Uterus (tissue), 4 donors: ENCODE measurements around the gene SAA1. TPM values are rescaled to one million over a fixed set of nuclear protein-coding genes. Genes with fewer than 3 reads are reported as not detected.
"Not testable (repeated sequence)": the region's sequence is repeated elsewhere in the genome, so short reads cannot be mapped to it uniquely, and the experiment has no call there.

Experiments
- DNase-seq, 2 donors: peaks; one replicate each; pipeline ENCODE4 v3.0.0-alpha.2; 2019 to 2020
- H3K27ac ChIP-seq, 2 donors: fragments of 200-600 bp; sonication (generic); 1 replicate in 1 of 2; 2 replicates in 1 of 2; pipeline ENCODE4 v1.5.1; 2016 to 2018
- H3K27me3 ChIP-seq, 2 donors: fragments of 200-600 bp; sonication (generic); one replicate each; pipeline ENCODE4 v1.5.1; 2018 to 2019; ENCODE audit warnings: control low read depth in 1 of 2
- H3K36me3 ChIP-seq, 2 donors: fragments of 200-600 bp; sonication (generic); one replicate each; pipeline ENCODE4 v1.5.1; 2019; ENCODE audit warnings: control low read depth in 1 of 2
- H3K4me1 ChIP-seq, 2 donors: fragments of 200-600 bp; sonication (generic); one replicate each; pipeline ENCODE4 v1.5.1; 2018 to 2019; ENCODE audit warnings: control low read depth in 1 of 2
- H3K4me3 ChIP-seq, 2 donors: fragments of 200-600 bp; sonication (generic); 1 replicate in 1 of 2; 2 replicates in 1 of 2; pipeline ENCODE4 v1.5.1; 2018 to 2019; ENCODE audit warnings: mild to moderate bottlenecking in 1 of 2
- H3K9me3 ChIP-seq, 2 donors: fragments of 200-600 bp; sonication (generic); one replicate each; pipeline ENCODE4 v1.5.1; 2019; ENCODE audit warnings: control low read depth in 1 of 2
- POLR2A ChIP-seq, 2 donors: fragments of 450-650 bp; IDR thresholded peaks; one replicate each; pipeline ENCODE4 v1.6.1; 2016; ENCODE audit warnings: antibody characterized with exemption in 2 of 2, mild to moderate bottlenecking in 1 of 2, moderate library complexity in 1 of 2
- intact Hi-C: fragments of 100-400 bp; cut with DNase I; formaldehyde crosslinking; loops from one replicate; pipeline ENCODE4 v1.15.1; 2023; ENCODE audit warnings: low total_unique reads
- total RNA-seq, 4 donors: library from RNA; depleted of rRNA in 3 of 4; stranded (reverse); fragments of >200 nt in 3 of 4; gene quantifications; one replicate each; pipeline versions ENCODE4 v1.1.0 to v1.2.4, GENCODE V29; 2014 to 2023
- TF ChIP-seq, protein P1 (sequence below), 4 experiments: fragments of 200-600 bp in 2 of 4; fragments of 450-650 bp in 2 of 4; sonication (generic) in 2 of 4; IDR thresholded peaks; one replicate each; pipeline ENCODE4 v1.5.1; 2016 to 2019; ENCODE audit warnings: antibody characterized with exemption in 4 of 4, mild to moderate bottlenecking in 2 of 4, moderate library complexity in 1 of 4
- donor health status: DM: yes; HTN: yes; CAD: no.

SAA1 gene
- total RNA-seq, 4 donors from 2014 or later = 3.3 TPM; not detected in 3

DNA sequence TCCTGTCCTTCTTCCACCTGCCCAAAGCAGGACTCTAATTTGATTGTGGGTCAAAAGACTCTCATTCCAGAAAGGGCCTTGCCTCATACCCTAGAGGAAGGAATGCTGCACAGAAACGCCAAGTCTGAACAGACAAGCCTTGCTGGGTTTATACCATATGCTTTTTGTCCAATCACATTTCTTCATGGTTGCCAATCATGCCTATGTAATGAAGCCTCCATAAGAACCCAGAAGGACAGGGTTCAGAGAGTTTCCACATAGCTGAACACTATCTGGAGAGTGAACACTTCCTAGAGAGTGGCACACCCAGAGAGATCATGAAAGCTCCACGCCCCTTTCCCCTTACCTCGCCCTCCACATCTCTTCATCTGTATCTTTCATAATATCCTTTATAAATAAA, 12.8 kb upstream of the SAA1 start:
- TF ChIP-seq, protein P1, sequence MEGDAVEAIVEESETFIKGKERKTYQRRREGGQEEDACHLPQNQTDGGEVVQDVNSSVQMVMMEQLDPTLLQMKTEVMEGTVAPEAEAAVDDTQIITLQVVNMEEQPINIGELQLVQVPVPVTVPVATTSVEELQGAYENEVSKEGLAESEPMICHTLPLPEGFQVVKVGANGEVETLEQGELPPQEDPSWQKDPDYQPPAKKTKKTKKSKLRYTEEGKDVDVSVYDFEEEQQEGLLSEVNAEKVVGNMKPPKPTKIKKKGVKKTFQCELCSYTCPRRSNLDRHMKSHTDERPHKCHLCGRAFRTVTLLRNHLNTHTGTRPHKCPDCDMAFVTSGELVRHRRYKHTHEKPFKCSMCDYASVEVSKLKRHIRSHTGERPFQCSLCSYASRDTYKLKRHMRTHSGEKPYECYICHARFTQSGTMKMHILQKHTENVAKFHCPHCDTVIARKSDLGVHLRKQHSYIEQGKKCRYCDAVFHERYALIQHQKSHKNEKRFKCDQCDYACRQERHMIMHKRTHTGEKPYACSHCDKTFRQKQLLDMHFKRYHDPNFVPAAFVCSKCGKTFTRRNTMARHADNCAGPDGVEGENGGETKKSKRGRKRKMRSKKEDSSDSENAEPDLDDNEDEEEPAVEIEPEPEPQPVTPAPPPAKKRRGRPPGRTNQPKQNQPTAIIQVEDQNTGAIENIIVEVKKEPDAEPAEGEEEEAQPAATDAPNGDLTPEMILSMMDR (IDR thresholded peaks at IDR 0.05) = no peak
- no peak for TF ChIP-seq POLR2A (IDR thresholded peaks at IDR 0.05)
- H3K27ac ChIP-seq = no peak overlapping the region
- H3K4me3 ChIP-seq = no peak overlapping the region
- intact Hi-C loops = no loop called here
- no peak for DNase-seq
- H3K9me3 ChIP-seq = no peaks in the 10 kb centered on the region
- H3K36me3 ChIP-seq = no peaks in the 10 kb centered on the region
- no peaks in the 10 kb centered on the region for H3K4me1 ChIP-seq
- H3K27me3 ChIP-seq = no peaks in the 10 kb centered on the region

DNA sequence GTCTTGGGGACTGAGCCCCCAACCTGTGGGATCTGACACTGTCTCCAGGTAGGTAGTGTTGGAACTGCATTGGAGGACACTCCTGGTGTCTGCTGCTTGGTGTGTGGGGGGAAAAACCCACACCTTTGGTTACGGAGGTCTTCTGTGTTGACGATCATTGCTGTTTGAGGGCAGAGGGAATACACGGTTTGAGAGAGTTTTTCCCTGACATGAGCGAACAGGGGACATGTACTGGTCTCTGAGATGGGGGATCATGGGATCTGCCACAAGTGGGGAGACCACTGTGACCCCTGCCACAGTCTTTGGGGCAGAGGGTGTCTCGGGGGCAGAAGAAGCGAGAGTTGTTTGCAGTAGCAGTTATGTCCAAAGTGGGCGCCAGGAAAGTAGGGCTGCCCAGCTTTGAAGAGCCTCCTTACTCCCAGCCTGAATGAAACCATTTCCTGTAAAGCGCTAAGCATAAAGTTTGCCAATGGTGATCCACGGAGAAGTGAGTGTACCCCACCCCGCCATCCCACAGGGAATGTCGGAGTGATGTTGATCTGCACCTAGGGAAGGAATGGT, 12.2 kb upstream of the SAA1 start:
- intact Hi-C loops = no loop called here
- Histone ChIP-seq H3K4me1 (no peaks in the 10 kb centered on the region), H3K9me3 (no peaks in the 10 kb centered on the region), H3K4me3 (no peak overlapping the region), H3K27me3 (no peaks in the 10 kb centered on the region), H3K36me3 (no peaks in the 10 kb centered on the region), H3K27ac (no peak overlapping the region)
- TF ChIP-seq, protein P1 (IDR thresholded peaks at IDR 0.05) = no peak
- no peak for TF ChIP-seq POLR2A (IDR thresholded peaks at IDR 0.05)
- DNase-seq = no peak

DNA sequence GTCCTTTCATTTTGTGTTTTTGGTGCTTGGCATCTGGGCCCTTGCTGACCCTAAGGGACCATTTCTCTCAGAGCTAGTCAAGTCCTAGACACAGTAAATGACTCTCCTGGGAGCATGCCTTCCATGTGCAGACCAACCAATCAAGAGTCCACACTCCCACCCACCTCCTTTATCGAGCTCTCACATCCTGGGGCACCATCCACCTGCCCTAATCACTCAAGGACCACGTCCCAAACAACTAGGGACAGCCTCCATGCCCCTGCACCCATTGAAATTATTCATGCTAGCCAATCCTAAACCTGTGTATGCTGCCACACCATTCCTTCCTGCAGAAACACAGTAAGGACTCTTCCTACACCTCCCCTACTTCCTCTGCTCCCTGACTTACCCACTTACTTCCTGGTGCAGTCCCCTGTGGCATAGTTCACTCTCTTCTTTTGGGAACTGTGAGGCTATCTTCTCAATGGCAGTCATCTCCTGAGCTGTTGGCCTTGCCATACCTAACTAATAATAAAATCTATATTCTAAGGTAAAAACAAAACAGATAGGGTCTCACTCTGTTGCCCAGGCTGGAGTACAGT, 11.2 kb upstream of the SAA1 start:
- TF ChIP-seq, protein P1 (IDR thresholded peaks at IDR 0.05) = no peak
- no peak for TF ChIP-seq POLR2A (IDR thresholded peaks at IDR 0.05)

DNA sequence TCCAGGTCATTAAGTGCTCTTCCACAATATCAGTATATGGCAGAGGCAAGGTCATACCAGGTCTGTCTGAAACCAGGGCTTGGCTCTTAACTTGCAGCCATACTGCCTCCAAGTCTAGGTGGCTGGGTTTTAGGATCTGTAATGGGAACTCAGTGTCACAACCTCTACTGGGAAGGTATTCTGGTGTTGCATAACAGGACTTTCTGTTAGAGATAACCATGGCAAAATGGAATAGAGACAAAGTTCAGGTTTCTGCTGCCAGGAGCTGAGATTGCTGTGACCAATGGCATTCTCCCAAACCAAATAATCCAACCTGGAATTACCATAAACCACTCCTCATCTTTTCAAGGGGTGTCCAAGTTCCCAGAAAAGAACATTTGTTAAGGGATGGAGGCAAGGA, 6.8 kb upstream of the SAA1 start:
- no peak overlapping the region for H3K4me3 ChIP-seq
- no peak overlapping the region for H3K27ac ChIP-seq
- intact Hi-C loops = no loop called here
- no peaks in the 10 kb centered on the region for H3K9me3 ChIP-seq
- TF ChIP-seq POLR2A (IDR thresholded peaks at IDR 0.05) = no peak
- TF ChIP-seq, protein P1 (IDR thresholded peaks at IDR 0.05) = no peak
- H3K4me1 ChIP-seq = no peaks in the 10 kb centered on the region
- DNase-seq = no peak
- H3K27me3 ChIP-seq = no peaks in the 10 kb centered on the region
- no peaks in the 10 kb centered on the region for H3K36me3 ChIP-seq

More for the DNA sequence above, 11.2 kb upstream of the SAA1 start:
- H3K36me3 ChIP-seq = no peaks in the 10 kb centered on the region
- intact Hi-C loops = no loop called here
- H3K27me3 ChIP-seq = no peaks in the 10 kb centered on the region
- no peak overlapping the region for H3K4me3 ChIP-seq
- no peaks in the 10 kb centered on the region for H3K4me1 ChIP-seq
- H3K27ac ChIP-seq = no peak overlapping the region
- DNase-seq = no peak
- no peaks in the 10 kb centered on the region for H3K9me3 ChIP-seq

DNA sequence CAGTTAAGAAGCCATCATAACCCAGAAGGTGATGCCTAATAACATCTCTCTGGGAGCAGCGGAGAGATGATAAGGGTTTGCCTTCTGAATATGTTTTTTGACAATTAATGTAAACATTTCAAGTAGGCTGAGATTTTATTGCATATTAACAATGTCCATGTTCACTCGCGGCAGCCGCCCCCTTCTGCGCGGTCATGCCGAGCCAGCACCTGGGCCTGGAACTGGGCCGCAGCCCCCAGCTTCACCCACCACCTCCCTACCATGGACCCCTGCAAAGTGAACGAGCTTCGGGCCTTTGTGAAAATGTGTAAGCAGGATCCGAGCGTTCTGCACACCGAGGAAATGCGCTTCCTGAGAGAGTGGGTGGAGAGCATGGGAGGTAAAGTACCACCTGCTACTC, 4.3 kb upstream of the SAA1 start:
- Histone ChIP-seq H3K4me1 (no peaks in the 10 kb centered on the region), H3K36me3 (no peaks in the 10 kb centered on the region), H3K4me3 (no peak overlapping the region), H3K9me3 (no peaks in the 10 kb centered on the region), H3K27ac (no peak overlapping the region), H3K27me3 (no peaks in the 10 kb centered on the region)
- TF ChIP-seq POLR2A (IDR thresholded peaks at IDR 0.05) = no peak
- TF ChIP-seq, protein P1 (IDR thresholded peaks at IDR 0.05) = no peak
- intact Hi-C loops = no loop called here
- DNase-seq = no peak

DNA sequence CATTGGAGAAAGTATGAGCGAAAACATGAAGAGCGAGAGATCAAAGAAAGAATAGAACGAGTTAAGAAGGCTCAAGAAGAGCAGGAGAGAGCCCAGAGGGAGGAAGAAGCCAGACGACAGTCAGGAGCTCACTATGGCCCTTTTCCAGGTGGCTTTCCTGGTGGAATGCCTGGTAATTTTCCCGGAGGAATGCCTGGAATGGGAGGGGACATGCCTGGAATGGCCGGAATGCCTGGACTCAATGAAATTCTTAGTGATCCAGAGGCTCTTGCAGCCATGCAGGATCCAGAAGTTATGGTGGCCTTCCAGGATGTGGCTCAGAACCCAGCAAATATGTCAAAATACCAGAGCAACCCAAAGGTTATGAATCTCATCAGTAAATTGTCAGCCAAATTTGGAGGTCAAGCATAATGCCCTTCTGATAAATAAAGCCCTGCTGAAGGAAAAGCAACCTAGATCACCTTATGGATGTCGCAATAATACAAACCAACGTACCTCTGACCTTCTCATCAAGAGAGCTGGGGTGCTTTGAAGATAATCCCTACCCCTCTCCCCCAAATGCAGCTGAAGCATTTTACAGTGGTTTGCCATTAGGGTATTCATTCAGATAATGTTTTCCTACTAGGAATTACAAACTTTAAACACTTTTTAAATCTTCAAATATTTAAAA, 3.2 kb upstream of the SAA1 start:
- H3K4me1 ChIP-seq, H3K27ac ChIP-seq, intact Hi-C loops, H3K9me3 ChIP-seq, H3K4me3 ChIP-seq, DNase-seq, H3K27me3 ChIP-seq, H3K36me3 ChIP-seq: not testable (repeated sequence)
